ENCODE data around the gene PRR14L. TPM values are rescaled to one million over a fixed set of nuclear protein-coding genes. Genes with fewer than 3 reads are reported as not detected.
A peak's percentile ranks its signal among the peaks of the same experiment; 100 is the strongest.

Gene PRR14L
- total and polyA plus RNA-seq, 7 donors, result 2.7 to 16.4 (median 8.8) TPM

GRCh38 chr22:31650391-31650790, 99.5 kb downstream of the PRR14L start:
- no peak overlapping the region for H3K4me3 ChIP-seq
- DNase-seq (no peak), ATAC-seq (peak in 2 of 4 donors; percentile 28 to 45)
- intact Hi-C loops (cut with DNase I), result no loop called here
- H3K9me3 ChIP-seq, result no peaks in the 10 kb centered on the region
- H3K27ac ChIP-seq, result no peak overlapping the region
- WGBS, 3 donors, result 68 to 75% (median 72%) methylated on average over 6 of the region's 6 CpGs
- H3K36me3 ChIP-seq (ENCODE audit: insufficient read depth in 1 of 2, low read depth in 1 of 2), result peaks cover 6 to 44% of the 10 kb centered on the region in 2 donors
- H3K27me3 ChIP-seq (ENCODE audit: insufficient read depth in 3 of 3, low read length in 2 of 3), result no peaks in the 10 kb centered on the region
- peaks cover 21% of the 10 kb centered on the region for H3K4me1 ChIP-seq
- no peak for TF ChIP-seq CTCF (IDR thresholded peaks at IDR 0.05)

DNA sequence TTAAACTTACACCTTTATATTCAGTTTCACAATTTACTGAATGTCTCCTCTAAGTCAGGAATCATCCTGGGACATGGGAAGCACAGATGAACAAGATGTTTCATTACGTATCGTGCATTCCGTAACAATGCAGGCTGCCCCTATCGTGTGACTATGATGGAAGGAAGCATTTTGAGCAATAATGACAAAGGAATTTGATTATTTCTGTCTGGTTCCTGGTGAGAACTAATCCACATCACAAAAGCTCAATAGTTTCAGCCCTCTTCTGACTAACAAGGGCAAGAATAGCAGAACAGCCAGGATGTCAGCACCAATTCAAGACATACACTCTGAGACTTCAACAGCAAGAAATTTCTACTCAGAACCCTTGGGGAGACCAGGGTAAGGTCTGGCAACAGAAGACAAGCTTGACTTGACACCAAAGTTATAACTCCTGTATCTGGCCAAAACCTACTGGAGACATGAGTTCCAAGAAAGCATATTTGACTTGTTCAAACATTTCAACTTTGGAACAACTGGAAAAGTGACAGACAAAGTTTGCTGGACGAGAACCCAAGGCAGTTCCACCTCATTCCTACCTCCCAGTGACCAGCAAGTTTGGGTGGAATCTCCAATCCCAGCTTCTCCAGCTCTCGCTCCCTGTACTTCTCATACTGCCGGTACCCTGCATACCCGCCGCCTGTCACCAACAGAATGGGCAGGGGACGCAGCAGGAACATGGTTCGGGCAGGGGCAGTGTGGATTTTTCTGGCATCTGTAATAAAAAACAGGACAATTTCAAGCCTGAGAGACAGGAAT, 102.2 kb downstream of the PRR14L start:
- Histone ChIP-seq H3K4me1 (peaks cover 6% of the 10 kb centered on the region), H3K27ac (no peak overlapping the region), H3K4me3 (no peak overlapping the region), H3K36me3 (ENCODE audit: insufficient read depth in 1 of 2, low read depth in 1 of 2) (peaks cover 6 to 48% of the 10 kb centered on the region in 2 donors), H3K9me3 (no peaks in the 10 kb centered on the region), H3K27me3 (ENCODE audit: insufficient read depth in 3 of 3, low read length in 2 of 3) (no peaks in the 10 kb centered on the region)
- intact Hi-C loops (cut with DNase I), result no loop called here
- no peak for TF ChIP-seq CTCF (IDR thresholded peaks at IDR 0.05)
- WGBS, 3 donors, result 82 to 89% (median 84%) methylated on average over 11 of the region's 11 CpGs
- ATAC-seq (no peak), DNase-seq (no peak)

DNA sequence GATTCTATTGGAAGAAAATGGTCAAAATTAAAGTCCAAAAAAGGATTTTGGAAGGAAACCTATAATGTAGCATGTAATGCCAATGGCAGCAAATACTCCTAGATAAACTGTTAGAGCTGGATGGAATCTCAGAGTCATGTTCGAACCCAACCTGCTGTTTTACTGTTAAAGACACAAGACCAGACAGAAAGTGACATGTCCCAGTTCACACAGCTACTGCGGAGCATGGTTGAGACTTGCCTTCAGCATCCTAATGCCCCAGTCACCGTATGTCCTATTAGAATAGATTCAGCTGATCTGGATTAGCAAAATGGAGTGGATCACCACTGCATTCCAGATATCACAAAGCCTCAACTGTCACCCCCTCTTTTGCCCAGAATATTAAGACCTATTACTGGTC, 102.9 kb downstream of the PRR14L start:
- 95 to 98% (median 97%) methylated on average over 3 of the region's 3 CpGs for WGBS, 3 donors
- Histone ChIP-seq H3K36me3 (ENCODE audit: insufficient read depth in 1 of 2, low read depth in 1 of 2) (peaks cover 6 to 52% of the 10 kb centered on the region in 2 donors), H3K27ac (no peak overlapping the region), H3K4me3 (no peak overlapping the region), H3K9me3 (no peaks in the 10 kb centered on the region), H3K27me3 (ENCODE audit: insufficient read depth in 3 of 3, low read length in 2 of 3) (no peaks in the 10 kb centered on the region), H3K4me1 (no peaks in the 10 kb centered on the region)
- intact Hi-C loops (cut with DNase I), result no loop called here
- TF ChIP-seq CTCF (IDR thresholded peaks at IDR 0.05), result no peak
- DNase-seq, result no peak
- no peak for ATAC-seq

GRCh38 chr22:31646186-31647019, 103.5 kb downstream of the PRR14L start:
- ATAC-seq, result no peak

More at GRCh38 chr22:31646186-31647019, 103.5 kb downstream of the PRR14L start:
- Histone ChIP-seq H3K9me3 (no peaks in the 10 kb centered on the region), H3K4me1 (no peaks in the 10 kb centered on the region), H3K4me3 (no peak overlapping the region), H3K27ac (no peak overlapping the region), H3K36me3 (ENCODE audit: insufficient read depth in 1 of 2, low read depth in 1 of 2) (peaks cover 6 to 56% of the 10 kb centered on the region in 2 donors), H3K27me3 (ENCODE audit: insufficient read depth in 3 of 3, low read length in 2 of 3) (no peaks in the 10 kb centered on the region)
- no peak for TF ChIP-seq CTCF (IDR thresholded peaks at IDR 0.05)
- 74 to 82% (median 77%) methylated on average over 6 of the region's 6 CpGs for WGBS, 3 donors
- intact Hi-C loops (cut with DNase I), result no loop called here
- DNase-seq, result no peak

Measured in psoas muscle (tissue), 8 donors.